Endothelial cell of coronary artery (primary cell): ENCODE results near the gene PALM. TPM values are rescaled to one million over a fixed set of nuclear protein-coding genes. Genes with fewer than 3 reads are reported as not detected.

Experiments used
- total RNA-seq: library from RNA; depleted of rRNA; stranded (reverse); fragments of >200 nt; gene quantifications from 2 replicates; pipeline ENCODE4 v1.2.3, GENCODE V29; 2014

The PALM gene
- total RNA-seq = 2.8 and 6.8 TPM in 2 replicates

GRCh38 chr19:708154-709143, at the start of gene PALM:
Gene PALM (plus strand): TSS chr19:708935. CDS start chr19:709147, 212 bp downstream.

GRCh38 chr19:662962-663681, 45.6 kb upstream of the PALM start, which contains the start of gene RNF126:
Gene RNF126 (minus strand): TSS chr19:663214. CDS start chr19:663121, 93 bp downstream.

GRCh38 chr19:676339-677105, 32.2 kb upstream of the PALM start, which contains the start of gene FSTL3:
Gene FSTL3 (plus strand): TSS chr19:676392. CDS start chr19:676424, 32 bp downstream.

GRCh38 chr19:695352-695949, 13.3 kb upstream of the PALM start, which contains the start of gene PRSS57:
Gene PRSS57 (minus strand): TSS chr19:695452. CDS start chr19:695430, 22 bp downstream.

GRCh38 chr19:750640-751423, 42.1 kb downstream of the PALM start, which contains the start of gene MISP:
Gene MISP (plus strand): TSS chr19:751112. CDS start chr19:756947, 5,835 bp downstream.

GRCh38 chr19:796692-797527, 88.2 kb downstream of the PALM start, which contains the start of gene PTBP1:
Gene PTBP1 (plus strand): TSS chr19:797452. CDS start chr19:797498, 46 bp downstream.

Other genes with a start within 250 kb of the PALM start
- gene SHC2, start 247.9 kb upstream of the PALM start, total RNA-seq = 2.6 and 4.5 TPM in 2 replicates
- under 0.01 TPM in 1 of 2 replicates, not detected in the other for gene MADCAM1, start 212.4 kb upstream of the PALM start, total RNA-seq
- 26.5 and 27.4 TPM in 2 replicates for gene TPGS1, start 201.4 kb upstream of the PALM start, total RNA-seq
- 107 and 112 TPM in 2 replicates for gene CDC34, start 177.2 kb upstream of the PALM start, total RNA-seq
- gene GZMM, start 164.9 kb upstream of the PALM start, total RNA-seq = not detected in 2 replicates
- 281 and 352 TPM in 2 replicates for gene BSG, start 136.3 kb upstream of the PALM start, total RNA-seq
- gene HCN2, start 119.1 kb upstream of the PALM start, total RNA-seq = 0.63 and 2.9 TPM in 2 replicates
- gene POLRMT, start 75.4 kb upstream of the PALM start, total RNA-seq = 26.4 and 40.2 TPM in 2 replicates
- 0.09 TPM in 1 of 2 replicates, not detected in the other for gene FGF22, start 69.1 kb upstream of the PALM start, total RNA-seq
- 23.8 and 28.8 TPM in 2 replicates for gene RNF126, start 45.7 kb upstream of the PALM start, total RNA-seq
- gene FSTL3, start 32.5 kb upstream of the PALM start, total RNA-seq = 19.2 and 77.1 TPM in 2 replicates
- gene PRSS57, start 13.5 kb upstream of the PALM start, total RNA-seq = not detected in 2 replicates
- under 0.01 TPM in 1 of 2 replicates, not detected in the other for gene MISP, start 42.2 kb downstream of the PALM start, total RNA-seq
- gene PTBP1, start 88.5 kb downstream of the PALM start, total RNA-seq = 129 and 144 TPM in 2 replicates
- gene PLPPR3, start 113.0 kb downstream of the PALM start, total RNA-seq = 0.19 and 0.36 TPM in 2 replicates
- not detected in 2 replicates for gene AZU1, start 118.9 kb downstream of the PALM start, total RNA-seq
- not detected in 2 replicates for gene PRTN3, start 132.1 kb downstream of the PALM start, total RNA-seq
- not detected in 2 replicates for gene ELANE, start 143.4 kb downstream of the PALM start, total RNA-seq
- gene CFD, start 150.7 kb downstream of the PALM start, total RNA-seq = 0.28 and 1.4 TPM in 2 replicates
- gene MED16, start 184.3 kb downstream of the PALM start, total RNA-seq = 25.1 and 27.3 TPM in 2 replicates
- not detected in 2 replicates for gene RNU6-9, start 184.5 kb downstream of the PALM start, total RNA-seq
- gene R3HDM4, start 204.3 kb downstream of the PALM start, total RNA-seq = 18.2 and 23.4 TPM in 2 replicates
- not detected in 2 replicates for gene KISS1R, start 208.4 kb downstream of the PALM start, total RNA-seq
- gene ARID3A, start 217.1 kb downstream of the PALM start, total RNA-seq = 4.9 and 8.7 TPM in 2 replicates